H1 (cell line): ENCODE measurements around the gene PSME2. TPM values are rescaled to one million over a fixed set of nuclear protein-coding genes. Genes with fewer than 3 reads are reported as not detected.

Experiments
- ATF2 ChIP-seq: IDR thresholded peaks from 2 replicates; pipeline ENCODE4 v1.6.1; 2012; ENCODE audit warnings: low read length, inconsistent platforms
- CEBPB ChIP-seq: IDR thresholded peaks from 2 replicates; pipeline ENCODE4 v1.6.1; 2012; ENCODE audit warnings: low read depth, low read length
- CREB1 ChIP-seq: IDR thresholded peaks from 2 replicates; pipeline ENCODE4 v1.6.1; 2012; ENCODE audit warnings: inconsistent platforms
- CTCF ChIP-seq, 3 experiments: IDR thresholded peaks; 1 replicate in 2 of 3; 2 replicates in 1 of 3; pipeline versions ENCODE4 v1.5.1 to v1.6.1; 2011; ENCODE audit warnings: low read length in 3 of 3, mild to moderate bottlenecking in 3 of 3, inconsistent platforms in 2 of 3, low read depth in 1 of 3, moderate library complexity in 1 of 3; ENCODE audit not compliant: insufficient read depth in 1 of 3; ENCODE audit errors: control extremely low read depth in 1 of 3
- EZH2 ChIP-seq: fragments of 200-600 bp; sonication (generic); IDR thresholded peaks from 2 replicates; pipeline ENCODE4 v1.7.1; 2012; ENCODE audit warnings: low read depth, mild to moderate bottlenecking, moderate library complexity, low read length, inconsistent platforms; ENCODE audit not compliant: severe bottlenecking
- GTF2F1 ChIP-seq: IDR thresholded peaks from 2 replicates; pipeline ENCODE4 v1.6.1; 2012; ENCODE audit warnings: low read depth, low read length, improper control_type of control experiment, borderline replicate concordance
- HDAC2 ChIP-seq, 2 experiments: fragments of 300-600 bp in 1 of 2; sonication (generic) in 1 of 2; IDR thresholded peaks; 2 replicates each; pipeline ENCODE4 v1.6.1; 2011 to 2012; ENCODE audit warnings: low read depth in 2 of 2, low read length in 2 of 2, mild to moderate bottlenecking in 2 of 2, moderate library complexity in 2 of 2, borderline replicate concordance in 1 of 2, inconsistent platforms in 1 of 2
- JUND ChIP-seq: IDR thresholded peaks from 2 replicates; pipeline ENCODE4 v1.6.1; 2011; ENCODE audit warnings: mild to moderate bottlenecking, improper control_type of control experiment, low read length
- NANOG ChIP-seq: IDR thresholded peaks from 2 replicates; pipeline ENCODE4 v1.6.1; 2011; ENCODE audit warnings: low read length, low read depth, mild to moderate bottlenecking, inconsistent platforms; ENCODE audit not compliant: insufficient read depth, poor library complexity, severe bottlenecking
- PHF8 ChIP-seq: fragments of 200-600 bp; sonication (generic); conservative IDR thresholded peaks from 2 replicates; pipeline ENCODE4 v1.7.1; 2012; ENCODE audit warnings: low read depth, mild to moderate bottlenecking, inconsistent platforms, low read length, moderate library complexity
- POLR2A ChIP-seq, 2 experiments: IDR thresholded peaks; 1 replicate in 1 of 2; 2 replicates in 1 of 2; pipeline ENCODE4 v1.6.1; 2011; ENCODE audit warnings: low read depth in 2 of 2, low read length in 2 of 2, mild to moderate bottlenecking in 2 of 2; ENCODE audit errors: control extremely low read depth in 1 of 2
- POLR2AphosphoS5 ChIP-seq: IDR thresholded peaks from 2 replicates; pipeline ENCODE4 v1.6.1; 2011; ENCODE audit warnings: low read depth, low read length
- RBBP5 ChIP-seq: IDR thresholded peaks from 2 replicates; pipeline ENCODE4 v1.7.1; 2012; ENCODE audit warnings: low read depth, mild to moderate bottlenecking, inconsistent platforms, low read length, moderate library complexity, borderline replicate concordance
- RFX5 ChIP-seq: IDR thresholded peaks from 2 replicates; pipeline ENCODE4 v1.6.1; 2011; ENCODE audit warnings: low read depth, low read length, improper control_type of control experiment, borderline replicate concordance
- RXRA ChIP-seq: IDR thresholded peaks from 2 replicates; pipeline ENCODE4 v1.6.1; 2011; ENCODE audit warnings: low read depth, mild to moderate bottlenecking, low read length, moderate library complexity; ENCODE audit not compliant: insufficient read depth
- SIRT6 ChIP-seq: IDR thresholded peaks from one replicate; pipeline ENCODE4 v1.7.1; 2012; ENCODE audit warnings: low read length, inconsistent platforms
- SP4 ChIP-seq: IDR thresholded peaks from 2 replicates; pipeline ENCODE4 v1.6.1; 2012; ENCODE audit warnings: low read length, inconsistent platforms
- USF2 ChIP-seq: IDR thresholded peaks from 2 replicates; pipeline ENCODE4 v1.6.1; 2011; ENCODE audit warnings: low read length, improper control_type of control experiment
- polyA plus RNA-seq, 7 experiments: library from polyadenylated mRNA; depleted of rRNA in 3 of 7; stranded (reverse) in 5 of 7; unstranded in 2 of 7; fragments of >200 nt in 5 of 7; fragments of 200-250 nt in 2 of 7; gene quantifications; 1 replicate in 5 of 7; 2 replicates in 1 of 7; 4 replicates in 1 of 7; pipeline versions ENCODE4 v1.2.1 to v1.2.3, GENCODE V29; 2011 to 2013; ENCODE audit warnings: missing spikeins in 2 of 7, mixed read lengths in 2 of 7
- total RNA-seq: library from RNA; stranded (reverse); fragmentation: NEBNext Ultra II Directional; extraction: Animal tissue kit (Norgen Biotek cat#: 25700); gene quantifications from 2 replicates; pipeline ENCODE4 v1.2.1, GENCODE V29; 2021

The PSME2 gene
- total and polyA plus RNA-seq, 2 of the 8 experiments (the other 6 are each of a cell fraction or from before 2014, with no cell fraction given): 71.8 to 111 TPM

- TF ChIP-seq SP4 (peak; percentile 84), POLR2AphosphoS5 (peak; percentile 69), NANOG (no peak), PHF8 (peak; percentile 79), RFX5 (0 out of 2 replicates have a peak, but pooled peaks have one; percentile 8), HDAC2 (IDR thresholded peaks at IDR 0.05; ENCODE audit: borderline replicate concordance in 1 of 2, low read depth in 2 of 2, low read length in 2 of 2) (peak; percentile 48 to 86; a peak in 2 of 4 replicates), POLR2A (IDR thresholded peaks at IDR 0.05; ENCODE audit: control extremely low read depth in 1 of 2, low read depth in 2 of 2, low read length in 2 of 2) (peak; percentile 45 to 75), USF2 (peak; percentile 81), CTCF (IDR thresholded peaks at IDR 0.05; ENCODE audit: control extremely low read depth in 1 of 3, insufficient read depth in 1 of 3, low read depth in 1 of 3, low read length in 3 of 3) (no peak), JUND (no peak), GTF2F1 (no peak), SIRT6 (no peak), RXRA (no peak), RBBP5 (no peak), EZH2 (no peak), CREB1 (peak; percentile 94), CEBPB (0 out of 2 replicates have a peak, but pooled peaks have one; percentile 13), ATF2 (no peak)
Measured at GRCh38 chr14:24114532-24115421, 31.6 kb downstream of the PSME2 start, which contains the start of the genes DCAF11 and NRL (continued).
